IPS-15b (cell line): ENCODE data around the gene MED13.
A peak's percentile ranks its signal among the peaks of the same experiment; 100 is the strongest.
"Not testable (repeated sequence)": the region's sequence is repeated elsewhere in the genome, so short reads cannot be mapped to it uniquely, and the experiment has no call there.

Experiments
- H3K27me3 ChIP-seq: one replicate; pipeline ENCODE4 v1.6.1; 2013; ENCODE audit warnings: low read length; ENCODE audit not compliant: control insufficient read depth, insufficient read depth
- H3K36me3 ChIP-seq: one replicate; pipeline ENCODE4 v1.6.1; 2013; ENCODE audit warnings: low read length; ENCODE audit not compliant: control insufficient read depth, insufficient read depth
- H3K4me1 ChIP-seq: one replicate; pipeline ENCODE4 v1.6.1; 2013; ENCODE audit warnings: mild to moderate bottlenecking, low read length; ENCODE audit not compliant: control insufficient read depth, insufficient read depth
- H3K4me3 ChIP-seq: one replicate; pipeline ENCODE4 v1.5.1; 2013; ENCODE audit warnings: low read depth, low read length
- H3K9ac ChIP-seq: one replicate; pipeline ENCODE4 v1.6.1; 2013; ENCODE audit warnings: low read depth, mild to moderate bottlenecking, low read length
- H3K9me3 ChIP-seq: one replicate; pipeline ENCODE4 v1.6.1; 2013; ENCODE audit warnings: mild to moderate bottlenecking, low read length; ENCODE audit not compliant: control insufficient read depth, insufficient read depth

MED13 gene

DNA sequence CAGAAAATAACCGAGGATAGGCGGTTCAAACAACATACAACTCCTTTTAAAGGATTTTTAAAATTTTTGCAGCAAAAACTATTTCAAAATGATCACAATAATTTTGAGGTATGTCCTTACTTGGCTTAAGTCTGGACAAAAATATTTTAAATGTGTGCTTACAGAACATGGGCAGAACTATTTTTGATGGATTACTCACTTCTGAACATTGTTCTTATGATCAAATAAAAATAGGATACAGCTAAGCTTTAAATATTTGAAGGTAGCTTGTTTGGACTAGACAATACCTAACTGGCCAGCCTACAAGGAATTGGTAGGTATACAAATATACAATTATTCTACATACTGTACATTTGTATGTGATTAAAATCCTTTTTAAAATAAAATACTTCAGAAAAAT, 123.0 kb downstream of the MED13 start:
- H3K36me3 ChIP-seq, result peaks cover 4% of the 10 kb centered on the region
- H3K4me1 ChIP-seq, result no peaks in the 10 kb centered on the region

DNA sequence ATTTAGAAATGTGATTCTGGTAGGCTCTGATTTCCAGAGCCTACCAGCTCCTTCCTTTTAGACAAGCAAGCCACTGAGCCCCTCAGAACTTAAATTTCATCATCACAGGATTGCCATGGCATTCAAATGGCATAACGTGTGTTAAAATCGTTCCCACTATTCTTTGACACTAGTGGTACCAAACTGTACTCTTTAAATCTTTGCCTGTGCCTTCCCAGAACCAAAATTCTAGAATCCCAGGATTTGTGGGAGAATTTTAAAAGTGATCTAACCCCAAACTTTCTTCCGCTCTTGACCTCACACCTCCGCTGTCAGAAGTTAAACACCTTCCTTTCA, 137.0 kb downstream of the MED13 start:
- Histone ChIP-seq H3K27me3 (no peaks in the 10 kb centered on the region), H3K9ac (no peak overlapping the region), H3K36me3 (no peaks in the 10 kb centered on the region), H3K4me1 (peaks cover 4% of the 10 kb centered on the region), H3K4me3 (peak overlapping the region; percentile 99), H3K9me3 (no peaks in the 10 kb centered on the region)

More for the DNA sequence above, 123.0 kb downstream of the MED13 start:
- H3K9me3 ChIP-seq, result no peaks in the 10 kb centered on the region
- H3K27me3 ChIP-seq, result no peaks in the 10 kb centered on the region
- H3K4me3 ChIP-seq, result no peak overlapping the region
- H3K9ac ChIP-seq, result no peak overlapping the region

- peak within 1 kb of the TSS; percentile 99 for H3K4me3 ChIP-seq
- H3K27me3 ChIP-seq, result no peaks in the 10 kb centered on the region
- H3K4me1 ChIP-seq, result peaks cover 4% of the 10 kb centered on the region
- peak within 1 kb of the TSS; percentile 97 for H3K9ac ChIP-seq
- no peaks in the 10 kb centered on the region for H3K36me3 ChIP-seq
- H3K9me3 ChIP-seq, result no peaks in the 10 kb centered on the region
These were observed 137.6 kb downstream of the MED13 start, which contains the start of gene INTS2 for GRCh38 chr17:61927208-61928100. INTS2 (minus strand) TSS chr17:61927982; CDS start chr17:61926644, 1,338 bp downstream.

GRCh38 chr17:61926826-61927207, 138.3 kb downstream of the MED13 start:
- Histone ChIP-seq H3K27me3 (no peaks in the 10 kb centered on the region), H3K36me3 (no peaks in the 10 kb centered on the region), H3K4me1 (peaks cover 4% of the 10 kb centered on the region), H3K9ac (peak overlapping the region; percentile 97), H3K4me3 (peak overlapping the region; percentile 99), H3K9me3 (no peaks in the 10 kb centered on the region)

GRCh38 chr17:61915162-61915561, 149.9 kb downstream of the MED13 start:
- not testable (repeated sequence) for H3K4me3 ChIP-seq, H3K4me1 ChIP-seq, H3K9ac ChIP-seq, H3K27me3 ChIP-seq, H3K9me3 ChIP-seq
- H3K36me3 ChIP-seq, result peaks cover 11% of the 10 kb centered on the region

DNA sequence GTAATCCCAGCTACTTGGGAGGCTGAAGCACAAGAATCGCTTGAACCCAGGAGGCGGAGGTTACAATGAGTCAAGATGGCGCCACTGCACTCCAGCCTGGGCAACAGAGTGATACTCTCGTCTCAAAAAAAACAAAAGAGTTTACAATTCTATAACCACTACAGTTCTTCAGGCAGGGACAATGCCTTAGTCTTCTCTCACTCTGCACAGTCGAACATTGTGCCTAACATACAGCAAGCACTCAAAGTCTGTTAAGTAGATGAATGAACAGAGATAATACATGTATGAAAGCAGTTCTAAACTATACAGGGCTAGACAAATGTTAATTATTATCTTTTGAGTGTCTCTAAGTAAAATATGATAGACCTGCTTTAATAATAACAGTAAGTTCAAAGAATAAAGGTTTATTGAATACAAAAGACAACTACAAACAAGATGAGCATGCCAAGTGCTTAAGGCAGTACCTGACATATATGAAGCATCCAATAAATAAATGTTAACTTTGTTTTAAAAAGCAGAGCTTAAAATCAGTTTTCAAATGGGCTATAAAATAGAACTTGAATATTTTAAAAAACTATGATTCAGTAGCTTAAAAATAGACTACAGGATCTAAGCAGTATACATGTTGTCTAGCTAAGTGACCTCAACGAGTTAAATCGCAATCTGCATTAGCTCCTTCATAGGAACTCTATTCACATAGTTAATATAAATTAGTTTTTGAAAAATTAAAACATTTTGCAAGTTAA, 156.6 kb downstream of the MED13 start:
- Histone ChIP-seq H3K36me3 (no peaks in the 10 kb centered on the region), H3K9me3 (no peaks in the 10 kb centered on the region), H3K4me1 (no peaks in the 10 kb centered on the region), H3K4me3 (no peak overlapping the region), H3K27me3 (no peaks in the 10 kb centered on the region), H3K9ac (no peak overlapping the region)

GRCh38 chr17:61907361-61907760, 157.7 kb downstream of the MED13 start:
- no peak overlapping the region for H3K9ac ChIP-seq
- H3K4me3 ChIP-seq, result no peak overlapping the region
- H3K27me3 ChIP-seq, result no peaks in the 10 kb centered on the region
- no peaks in the 10 kb centered on the region for H3K4me1 ChIP-seq
- H3K9me3 ChIP-seq, result no peaks in the 10 kb centered on the region
- H3K36me3 ChIP-seq, result no peaks in the 10 kb centered on the region

GRCh38 chr17:61904094-61904710, 160.9 kb downstream of the MED13 start:
- Histone ChIP-seq H3K9me3 (no peaks in the 10 kb centered on the region), H3K4me3 (no peak overlapping the region), H3K4me1 (no peaks in the 10 kb centered on the region), H3K9ac (no peak overlapping the region), H3K36me3 (no peaks in the 10 kb centered on the region), H3K27me3 (no peaks in the 10 kb centered on the region)

GRCh38 chr17:61903251-61903650, 161.8 kb downstream of the MED13 start:
- no peak overlapping the region for H3K9ac ChIP-seq
- H3K27me3 ChIP-seq, result no peaks in the 10 kb centered on the region
- peaks cover 4% of the 10 kb centered on the region for H3K36me3 ChIP-seq
- H3K9me3 ChIP-seq, result no peaks in the 10 kb centered on the region
- H3K4me1 ChIP-seq, result no peaks in the 10 kb centered on the region
- no peak overlapping the region for H3K4me3 ChIP-seq

GRCh38 chr17:61897548-61898180, 167.4 kb downstream of the MED13 start:
- H3K27me3 ChIP-seq, result no peaks in the 10 kb centered on the region
- no peaks in the 10 kb centered on the region for H3K9me3 ChIP-seq
- peaks cover 4% of the 10 kb centered on the region for H3K36me3 ChIP-seq
- H3K4me3 ChIP-seq, result no peak overlapping the region
- no peaks in the 10 kb centered on the region for H3K4me1 ChIP-seq
- H3K9ac ChIP-seq, result no peak overlapping the region

DNA sequence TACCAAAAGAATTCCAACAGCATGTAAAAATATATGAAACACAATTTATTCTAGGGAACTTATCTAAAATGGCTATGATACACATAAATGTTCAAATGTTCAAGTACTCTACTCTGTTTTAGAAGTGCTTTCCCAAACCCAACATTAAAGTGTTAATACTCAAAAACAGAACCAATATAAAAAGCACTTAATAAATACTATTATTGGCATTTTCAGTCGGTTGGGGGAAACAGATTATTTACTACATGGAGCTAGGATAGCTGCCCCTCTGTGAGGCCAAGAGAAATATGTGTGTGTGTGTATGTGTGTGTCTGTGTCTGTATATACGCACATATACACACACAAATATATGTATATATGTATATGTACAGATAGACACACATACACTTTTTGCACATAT, 169.7 kb downstream of the MED13 start:
- H3K27me3 ChIP-seq, result no peaks in the 10 kb centered on the region
- H3K4me3 ChIP-seq, result no peak overlapping the region
- no peaks in the 10 kb centered on the region for H3K9me3 ChIP-seq
- no peak overlapping the region for H3K9ac ChIP-seq
- no peaks in the 10 kb centered on the region for H3K4me1 ChIP-seq
- peaks cover 4% of the 10 kb centered on the region for H3K36me3 ChIP-seq
